Ovary (tissue), 3 donors: Measurements from ENCODE around the gene DDT.
"Not testable (repeated sequence)": the region's sequence is repeated elsewhere in the genome, so short reads cannot be mapped to it uniquely, and the experiment has no call there.

ENCODE experiments used
- POLR2A ChIP-seq: fragments of 450-650 bp; IDR thresholded peaks from one replicate; pipeline ENCODE4 v1.6.1; 2017; ENCODE audit warnings: antibody characterized with exemption, mild to moderate bottlenecking, moderate library complexity
- TF ChIP-seq, protein P1 (sequence below), 3 donors: fragments of 450-650 bp in 2 of 3; fragments of 200-600 bp in 1 of 3; IDR thresholded peaks; one replicate each; pipeline versions ENCODE4 v1.5.1 to v1.8.0; 2016 to 2022; ENCODE audit warnings: antibody characterized with exemption in 3 of 3, mild to moderate bottlenecking in 1 of 3
- donor health status: DM: no; HTN: no; CAD: no.

DNA sequence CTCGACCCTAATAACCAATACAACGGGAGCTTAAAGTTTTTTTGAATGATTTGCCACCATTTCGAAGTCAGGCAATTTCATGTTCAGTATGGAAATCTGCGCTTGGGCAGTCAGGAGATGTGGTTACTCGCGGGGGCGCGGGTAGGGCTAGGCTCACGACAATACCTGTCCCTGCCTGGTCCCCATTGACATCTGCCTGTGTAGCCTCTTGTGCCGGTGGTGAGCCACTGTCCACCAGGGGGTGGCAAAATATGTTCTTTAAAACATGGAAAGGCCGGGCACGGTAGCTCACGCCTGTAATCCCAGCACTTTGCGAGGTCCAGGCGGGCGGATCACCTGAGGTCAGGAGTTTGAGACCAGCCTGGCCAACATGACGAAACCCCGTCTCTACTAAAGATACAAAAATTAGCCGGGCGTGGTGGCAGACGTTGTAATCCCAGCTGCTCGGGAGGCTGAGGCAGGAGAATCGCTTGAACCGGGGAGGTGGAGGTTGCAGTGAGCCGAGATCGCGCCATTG is 653 bp upstream of the DDT start:
- not testable (repeated sequence) for TF ChIP-seq POLR2A
- TF ChIP-seq, protein P1, sequence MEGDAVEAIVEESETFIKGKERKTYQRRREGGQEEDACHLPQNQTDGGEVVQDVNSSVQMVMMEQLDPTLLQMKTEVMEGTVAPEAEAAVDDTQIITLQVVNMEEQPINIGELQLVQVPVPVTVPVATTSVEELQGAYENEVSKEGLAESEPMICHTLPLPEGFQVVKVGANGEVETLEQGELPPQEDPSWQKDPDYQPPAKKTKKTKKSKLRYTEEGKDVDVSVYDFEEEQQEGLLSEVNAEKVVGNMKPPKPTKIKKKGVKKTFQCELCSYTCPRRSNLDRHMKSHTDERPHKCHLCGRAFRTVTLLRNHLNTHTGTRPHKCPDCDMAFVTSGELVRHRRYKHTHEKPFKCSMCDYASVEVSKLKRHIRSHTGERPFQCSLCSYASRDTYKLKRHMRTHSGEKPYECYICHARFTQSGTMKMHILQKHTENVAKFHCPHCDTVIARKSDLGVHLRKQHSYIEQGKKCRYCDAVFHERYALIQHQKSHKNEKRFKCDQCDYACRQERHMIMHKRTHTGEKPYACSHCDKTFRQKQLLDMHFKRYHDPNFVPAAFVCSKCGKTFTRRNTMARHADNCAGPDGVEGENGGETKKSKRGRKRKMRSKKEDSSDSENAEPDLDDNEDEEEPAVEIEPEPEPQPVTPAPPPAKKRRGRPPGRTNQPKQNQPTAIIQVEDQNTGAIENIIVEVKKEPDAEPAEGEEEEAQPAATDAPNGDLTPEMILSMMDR (IDR thresholded peaks at IDR 0.05), result not testable (repeated sequence)
